Fibroblast of lung (primary cell): ENCODE results near the gene SH2B3. TPM values are rescaled to one million over a fixed set of nuclear protein-coding genes. Genes with fewer than 3 reads are reported as not detected.
A peak's percentile ranks its signal among the peaks of the same experiment; 100 is the strongest.

ENCODE experiments used
- DNase-seq, 2 donors: peaks; one replicate each; pipeline versions ENCODE4 v3.0.0 to v3.0.0-alpha.2; 2010; ENCODE audit warnings: low read depth in 2 of 2
- H2AFZ ChIP-seq: 2 replicates; pipeline ENCODE4 v1.5.1; 2012; ENCODE audit warnings: low read length, control low read depth, inconsistent platforms
- H3K27ac ChIP-seq: 2 replicates; pipeline ENCODE4 v1.5.1; 2011; ENCODE audit warnings: low read length, control low read depth; ENCODE audit not compliant: insufficient read depth
- H3K27me3 ChIP-seq: 2 replicates; pipeline ENCODE4 v1.5.1; 2011; ENCODE audit warnings: mild to moderate bottlenecking, low read length; ENCODE audit not compliant: control insufficient read depth, insufficient read depth
- H3K36me3 ChIP-seq: 2 replicates; pipeline ENCODE4 v1.5.1; 2011; ENCODE audit warnings: low read length; ENCODE audit not compliant: control insufficient read depth, insufficient read depth
- H3K4me1 ChIP-seq: 2 replicates; pipeline ENCODE4 v1.5.1; 2011; ENCODE audit warnings: low read length; ENCODE audit not compliant: control insufficient read depth, insufficient read depth; ENCODE audit errors: extremely low read depth
- H3K4me2 ChIP-seq: 2 replicates; pipeline ENCODE4 v1.5.1; 2011; ENCODE audit warnings: low read length, control low read depth; ENCODE audit not compliant: insufficient read depth; ENCODE audit errors: extremely low read depth
- H3K4me3 ChIP-seq, 4 experiments: fragments of 200-600 bp in 1 of 4; sonication (generic) in 1 of 4; replicated peaks in 1 of 4; 2 replicates each; pipeline ENCODE4 v1.5.1; 2011 to 2016; ENCODE audit warnings: low read length in 4 of 4, low read depth in 3 of 4, mild to moderate bottlenecking in 3 of 4, control low read depth in 2 of 4, inconsistent platforms in 1 of 4, mixed read lengths in 1 of 4; ENCODE audit not compliant: insufficient read depth in 1 of 4; ENCODE audit errors: control extremely low read depth in 1 of 4
- H3K79me2 ChIP-seq: 2 replicates; pipeline ENCODE4 v1.5.1; 2012; ENCODE audit warnings: mild to moderate bottlenecking, low read length, inconsistent platforms; ENCODE audit not compliant: control insufficient read depth, insufficient read depth
- H3K9ac ChIP-seq: 2 replicates; pipeline ENCODE4 v1.5.1; 2011; ENCODE audit warnings: mild to moderate bottlenecking, low read length, control low read depth; ENCODE audit not compliant: insufficient read depth
- H3K9me3 ChIP-seq: 2 replicates; pipeline ENCODE4 v1.5.1; 2012; ENCODE audit warnings: low read depth, low read length; ENCODE audit not compliant: control insufficient read depth, insufficient read depth
- H4K20me1 ChIP-seq: 2 replicates; pipeline ENCODE4 v1.5.1; 2011; ENCODE audit warnings: low read length; ENCODE audit not compliant: control insufficient read depth, insufficient read depth; ENCODE audit errors: extremely low read depth
- CTCF ChIP-seq, 2 donors: IDR thresholded peaks in 1 of 2; conservative IDR thresholded peaks in 1 of 2; 1 replicate in 1 of 2; 2 replicates in 1 of 2; pipeline ENCODE4 v1.5.1; 2011 to 2012; ENCODE audit warnings: low read length in 2 of 2, control low read depth in 1 of 2, inconsistent platforms in 1 of 2, low read depth in 1 of 2, mild to moderate bottlenecking in 1 of 2
- EZH2 ChIP-seq: IDR thresholded peaks from 2 replicates; pipeline ENCODE4 v1.5.1; 2012; ENCODE audit warnings: low read length, control low read depth, mild to moderate bottlenecking; ENCODE audit errors: missing control alignments
- polyA plus RNA-seq, 2 donors: library from polyadenylated mRNA; depleted of rRNA in 1 of 2; stranded (reverse) in 1 of 2; unstranded in 1 of 2; fragments of >200 nt; gene quantifications; 2 replicates each; pipeline ENCODE4 v1.2.1, GENCODE V29; 2011 to 2012; ENCODE audit warnings: missing spikeins in 1 of 2
- total RNA-seq: library from RNA; depleted of rRNA; stranded (reverse); fragments of >200 nt; gene quantifications from 2 replicates; pipeline ENCODE4 v1.2.1, GENCODE V29; 2014

The SH2B3 gene
- total and polyA plus RNA-seq, 2 donors (not counting 1 experiment from before 2014, with no cell fraction given): 18.0 to 32.0 TPM

DNA sequence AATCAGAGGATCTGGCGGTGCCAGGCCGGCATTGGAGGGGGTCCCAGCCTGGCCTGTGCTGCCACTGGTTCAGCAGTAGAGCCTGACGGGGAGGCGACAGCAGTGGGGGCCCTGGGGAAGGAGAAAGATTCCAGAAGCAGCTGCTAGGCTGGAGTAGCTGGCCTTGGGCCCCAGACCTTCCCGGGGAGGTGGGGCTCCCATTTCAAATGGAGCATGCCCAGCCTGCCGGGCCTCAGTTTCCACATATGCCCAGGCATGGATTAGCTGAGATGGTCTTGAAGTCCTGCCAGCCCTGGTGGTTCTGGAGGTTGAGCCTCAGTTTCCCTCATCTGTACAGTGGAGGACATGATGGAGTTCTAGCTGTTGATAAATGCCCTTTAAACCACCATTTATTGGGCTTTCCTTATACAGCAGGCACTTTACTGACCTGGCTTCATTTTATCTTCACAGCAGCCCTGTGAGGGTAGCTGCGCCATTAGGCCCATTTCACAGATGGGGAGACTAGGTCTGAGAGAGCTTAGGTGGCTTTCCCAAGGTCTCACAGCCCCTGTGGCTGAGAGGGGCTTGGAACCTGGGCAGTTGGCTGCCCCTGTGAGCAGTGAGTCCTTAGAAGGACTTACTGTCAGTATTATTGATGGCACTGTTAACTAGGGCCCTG, 21.8 kb downstream of the SH2B3 start:
- Histone ChIP-seq H3K4me1 (peaks cover 22% of the 10 kb centered on the region), H3K27ac (no peak overlapping the region), H3K36me3 (peaks cover 6% of the 10 kb centered on the region), H3K9me3 (no peaks in the 10 kb centered on the region), H3K27me3 (no peaks in the 10 kb centered on the region), H3K4me2 (no peak overlapping the region), H3K4me3 (no peak overlapping the region), H4K20me1 (no peaks in the 10 kb centered on the region), H3K9ac (no peak overlapping the region), H2AFZ (no peak overlapping the region), H3K79me2 (peaks cover 87% of the 10 kb centered on the region)
- DNase-seq: no peak
- TF ChIP-seq EZH2: no peak

DNA sequence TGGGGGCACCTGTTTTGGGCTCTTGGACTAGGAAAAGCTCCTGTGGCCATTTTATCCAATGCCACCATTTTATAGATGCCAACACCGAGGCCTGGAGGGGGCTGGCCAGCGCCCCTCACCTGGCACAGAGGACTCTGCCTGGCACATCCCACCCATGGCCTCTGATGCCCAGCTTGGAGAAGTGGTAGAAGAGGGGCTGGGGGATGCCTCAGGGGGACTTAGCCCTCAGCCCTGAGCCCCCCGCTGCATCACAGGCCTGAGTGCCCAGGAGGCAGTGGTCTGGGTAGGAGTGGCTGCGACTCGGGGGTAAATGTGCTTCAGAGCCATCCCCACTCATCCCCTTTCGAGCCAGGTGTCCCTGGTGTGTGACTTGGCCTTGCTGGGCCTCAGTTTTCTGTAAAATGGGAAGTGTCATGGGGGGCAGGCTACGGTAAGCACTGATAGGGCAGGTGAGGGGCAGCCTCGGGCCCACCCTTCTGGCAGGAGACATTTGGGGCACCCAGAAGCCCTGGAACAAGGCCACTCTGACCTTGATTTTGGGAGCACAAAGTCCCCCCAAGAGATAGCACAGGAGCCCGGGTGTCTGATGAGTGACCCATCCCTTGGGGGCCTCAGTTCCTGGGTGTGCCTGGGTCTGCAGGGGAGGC, 22.5 kb downstream of the SH2B3 start:
- no peaks in the 10 kb centered on the region for H3K27me3 ChIP-seq
- peaks cover 6% of the 10 kb centered on the region for H3K36me3 ChIP-seq
- H3K4me1 ChIP-seq: peaks cover 26% of the 10 kb centered on the region
- DNase-seq: no peak
- peaks cover 86% of the 10 kb centered on the region for H3K79me2 ChIP-seq
- H3K27ac ChIP-seq: peak overlapping the region; percentile 20
- H3K4me3 ChIP-seq: no peak overlapping the region
- H3K4me2 ChIP-seq: no peak overlapping the region
- no peak for TF ChIP-seq EZH2
- no peak for TF ChIP-seq CTCF (conservative IDR thresholded peaks at IDR 0.05 in 1 of 2, IDR thresholded peaks at IDR 0.05 in 1 of 2; ENCODE audit: low read depth in 1 of 2, low read length in 2 of 2)
- no peak overlapping the region for H2AFZ ChIP-seq
- no peaks in the 10 kb centered on the region for H4K20me1 ChIP-seq
- no peaks in the 10 kb centered on the region for H3K9me3 ChIP-seq
- H3K9ac ChIP-seq: peak overlapping the region; percentile 7

GRCh38 chr12:111428728-111429175, 23.0 kb downstream of the SH2B3 start:
- H3K27me3 ChIP-seq: no peaks in the 10 kb centered on the region
- peaks cover 6% of the 10 kb centered on the region for H3K36me3 ChIP-seq
- peak overlapping the region; percentile 7 for H3K9ac ChIP-seq
- no peak for DNase-seq
- H4K20me1 ChIP-seq: no peaks in the 10 kb centered on the region
- TF ChIP-seq EZH2 (no peak), CTCF (conservative IDR thresholded peaks at IDR 0.05 in 1 of 2, IDR thresholded peaks at IDR 0.05 in 1 of 2; ENCODE audit: low read depth in 1 of 2, low read length in 2 of 2) (no peak)
- H3K79me2 ChIP-seq: peaks cover 87% of the 10 kb centered on the region
- H3K4me2 ChIP-seq: no peak overlapping the region
- H3K27ac ChIP-seq: peak overlapping the region; percentile 20
- H3K4me1 ChIP-seq: peaks cover 26% of the 10 kb centered on the region
- H3K4me3 ChIP-seq: no peak overlapping the region
- no peak overlapping the region for H2AFZ ChIP-seq
- no peaks in the 10 kb centered on the region for H3K9me3 ChIP-seq
